Panc1 (cell line): ENCODE data around the gene ABCA7.

ENCODE experiments used
- POLR2AphosphoS5 ChIP-seq: IDR thresholded peaks from 2 replicates; pipeline ENCODE4 v1.6.1; 2012; ENCODE audit warnings: mild to moderate bottlenecking, low read depth, low read length, moderate library complexity
- TF ChIP-seq, protein P1 (sequence below): fragments of 450-650 bp; IDR thresholded peaks from 2 replicates; pipeline ENCODE4 v1.5.1; 2017; ENCODE audit warnings: mild to moderate bottlenecking

DNA sequence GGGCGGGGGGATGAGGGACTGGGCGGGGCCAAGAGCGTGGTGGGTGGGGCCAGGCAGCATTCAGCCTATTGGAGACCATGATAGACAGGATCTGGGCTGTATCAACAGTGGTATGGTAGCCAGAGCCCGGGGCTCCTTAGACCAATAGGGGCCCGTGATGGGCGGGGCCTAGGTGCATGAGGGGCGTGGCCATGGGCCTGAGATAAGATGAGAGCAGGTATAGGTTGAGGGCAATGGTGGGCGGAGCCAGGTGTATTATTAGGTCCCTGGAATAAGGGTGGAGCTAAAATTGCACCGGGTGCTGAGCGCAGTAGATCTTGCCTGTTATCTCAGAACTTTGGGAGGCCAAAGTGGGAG lies 5.3 kb downstream of the ABCA7 start:
- no peak for TF ChIP-seq POLR2AphosphoS5
- TF ChIP-seq, protein P1, sequence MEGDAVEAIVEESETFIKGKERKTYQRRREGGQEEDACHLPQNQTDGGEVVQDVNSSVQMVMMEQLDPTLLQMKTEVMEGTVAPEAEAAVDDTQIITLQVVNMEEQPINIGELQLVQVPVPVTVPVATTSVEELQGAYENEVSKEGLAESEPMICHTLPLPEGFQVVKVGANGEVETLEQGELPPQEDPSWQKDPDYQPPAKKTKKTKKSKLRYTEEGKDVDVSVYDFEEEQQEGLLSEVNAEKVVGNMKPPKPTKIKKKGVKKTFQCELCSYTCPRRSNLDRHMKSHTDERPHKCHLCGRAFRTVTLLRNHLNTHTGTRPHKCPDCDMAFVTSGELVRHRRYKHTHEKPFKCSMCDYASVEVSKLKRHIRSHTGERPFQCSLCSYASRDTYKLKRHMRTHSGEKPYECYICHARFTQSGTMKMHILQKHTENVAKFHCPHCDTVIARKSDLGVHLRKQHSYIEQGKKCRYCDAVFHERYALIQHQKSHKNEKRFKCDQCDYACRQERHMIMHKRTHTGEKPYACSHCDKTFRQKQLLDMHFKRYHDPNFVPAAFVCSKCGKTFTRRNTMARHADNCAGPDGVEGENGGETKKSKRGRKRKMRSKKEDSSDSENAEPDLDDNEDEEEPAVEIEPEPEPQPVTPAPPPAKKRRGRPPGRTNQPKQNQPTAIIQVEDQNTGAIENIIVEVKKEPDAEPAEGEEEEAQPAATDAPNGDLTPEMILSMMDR = no peak
